Measurements from ENCODE around the gene ALK. TPM values are rescaled to one million over a fixed set of nuclear protein-coding genes. Genes with fewer than 3 reads are reported as not detected.

Gene ALK
- total and polyA plus RNA-seq, 7 donors = 0.31 to 2.9 (median 1.2) TPM; not detected in 1

Small RNA genes lying within 50 kb of the gene (small RNA-seq; reads per million reads assigned to genes)
- gene RN7SL516P = 0 reads per million in 3 donors

Other genes with a start within 250 kb of the ALK start
- 100 to 1,000 TPM; 116 to 155 (median 139) TPM for gene YPEL5, start 225.4 kb upstream of the ALK start, total RNA-seq
- 100 to 1,000 TPM in 1 of 3 donors, 10 to 100 TPM in 2; 36.9 to 132 (median 93.7) TPM for gene YPEL5, start 225.4 kb upstream of the ALK start, polyA plus RNA-seq

Measured in sigmoid colon (tissue), 7 donors.